Prostate gland (tissue), 2 donors: ENCODE results near the gene NAA38. TPM values are rescaled to one million over a fixed set of nuclear protein-coding genes. Genes with fewer than 3 reads are reported as not detected.
"Not testable (repeated sequence)": the region's sequence is repeated elsewhere in the genome, so short reads cannot be mapped to it uniquely, and the experiment has no call there.

Experiments used
- DNase-seq: peaks from one replicate; pipeline ENCODE4 v3.0.0-alpha.2; 2019; ENCODE audit warnings: low spot score
- H3K27ac ChIP-seq, 2 donors: fragments of 200-600 bp; sonication (generic); 2 replicates each; pipeline ENCODE4 v1.5.1; 2017 to 2019
- H3K27me3 ChIP-seq: fragments of 200-600 bp; sonication (generic); replicated peaks from 2 replicates; pipeline ENCODE4 v1.5.1; 2019; ENCODE audit not compliant: insufficient read depth
- H3K36me3 ChIP-seq, 2 donors: fragments of 200-600 bp; sonication (generic); 1 replicate in 1 of 2; 2 replicates in 1 of 2; pipeline versions ENCODE4 v1.5.1 to v1.8.1; 2017 to 2019
- H3K4me1 ChIP-seq: fragments of 200-600 bp; sonication (generic); replicated peaks from 2 replicates; pipeline ENCODE4 v1.5.1; 2019
- H3K4me3 ChIP-seq, 2 donors: fragments of 200-600 bp; sonication (generic); 2 replicates each; pipeline ENCODE4 v1.5.1; 2017 to 2019
- H3K9me3 ChIP-seq: fragments of 200-600 bp; sonication (generic); 2 replicates; pipeline ENCODE4 v1.5.1; 2017
- CTCF ChIP-seq, 4 experiments: fragments of 200-600 bp in 2 of 4; fragments of 450-650 bp in 2 of 4; sonication (generic) in 2 of 4; IDR thresholded peaks; 1 replicate in 3 of 4; 2 replicates in 1 of 4; pipeline ENCODE4 v1.5.1; 2016 to 2019; ENCODE audit warnings: antibody characterized with exemption in 4 of 4, mild to moderate bottlenecking in 2 of 4, moderate library complexity in 2 of 4
- POLR2A ChIP-seq: fragments of 450-650 bp; IDR thresholded peaks from one replicate; pipeline ENCODE4 v1.6.1; 2016; ENCODE audit warnings: antibody characterized with exemption, mild to moderate bottlenecking
- POLR2AphosphoS5 ChIP-seq: sonication (generic); formaldehyde crosslinking; IDR thresholded peaks from one replicate; pipeline ENCODE4 v1.6.1; 2017; ENCODE audit warnings: antibody characterized with exemption
- WGBS: methylation state at CpG from one replicate; pipeline ENCODE4 v1.1.5; 2018; 5-methylcytosine and 5-hydroxymethylcytosine counted together
- intact Hi-C: fragments of 100-400 bp; cut with DNase I; formaldehyde crosslinking; loops from one replicate; pipeline ENCODE4 v1.14.2; 2022
- small RNA-seq, 2 donors: library from RNA; depleted of rRNA; stranded (forward); fragments of <200 nt; gene quantifications; one replicate each; pipeline ENCODE3, GENCODE V24; 2016
- total RNA-seq, 2 donors: library from RNA; depleted of rRNA; stranded (reverse); fragments of >200 nt; gene quantifications; one replicate each; pipeline ENCODE4 v1.1.0, GENCODE V29; 2016

Gene NAA38
- total RNA-seq, 2 donors from 2014 or later = 74.6 to 163 TPM

- Histone ChIP-seq H3K36me3 (no peaks in the 10 kb centered on the region), H3K4me3 (no peak overlapping the region), H3K9me3 (no peaks in the 10 kb centered on the region), H3K4me1 (no peaks in the 10 kb centered on the region), H3K27me3 (no peaks in the 10 kb centered on the region), H3K27ac (no peak overlapping the region)
- intact Hi-C loops = no loop called here
- WGBS = 97% methylated on average over 5 of the region's 5 CpGs
- DNase-seq = no peak
- TF ChIP-seq POLR2AphosphoS5 (no peak), POLR2A (no peak), CTCF (IDR thresholded peaks at IDR 0.05) (no peak)
Measured at GRCh38 chr17:7814969-7815368, 42.4 kb downstream of the NAA38 start.

GRCh38 chr17:7811251-7811650, 46.1 kb downstream of the NAA38 start:
- Histone ChIP-seq H3K9me3 (no peaks in the 10 kb centered on the region), H3K27me3 (no peaks in the 10 kb centered on the region), H3K4me1 (no peaks in the 10 kb centered on the region), H3K36me3 (no peaks in the 10 kb centered on the region), H3K4me3 (no peak overlapping the region), H3K27ac (no peak overlapping the region)
- 84% methylated on average over 3 of the region's 3 CpGs for WGBS
- TF ChIP-seq CTCF (IDR thresholded peaks at IDR 0.05) = no peak
- intact Hi-C loops = no loop called here
- DNase-seq = no peak

GRCh38 chr17:7809791-7810343, 47.5 kb downstream of the NAA38 start:
- WGBS = 81% methylated on average over 9 of the region's 9 CpGs
- H3K27ac ChIP-seq, DNase-seq, H3K4me1 ChIP-seq, H3K9me3 ChIP-seq, H3K4me3 ChIP-seq, intact Hi-C loops, H3K36me3 ChIP-seq, H3K27me3 ChIP-seq: not testable (repeated sequence)

- intact Hi-C loops = no loop called here
- WGBS = 70% methylated on average over 11 of the region's 11 CpGs
- no peak overlapping the region for H3K4me3 ChIP-seq
- DNase-seq = no peak
- no peak overlapping the region for H3K27ac ChIP-seq
- TF ChIP-seq POLR2A = no peak
- TF ChIP-seq POLR2AphosphoS5 = no peak
- no peaks in the 10 kb centered on the region for H3K9me3 ChIP-seq
- no peaks in the 10 kb centered on the region for H3K36me3 ChIP-seq
- H3K4me1 ChIP-seq = no peaks in the 10 kb centered on the region
- H3K27me3 ChIP-seq = no peaks in the 10 kb centered on the region
Measured at GRCh38 chr17:7809086-7809790, 48.1 kb downstream of the NAA38 start.

GRCh38 chr17:7807206-7807605, 50.2 kb downstream of the NAA38 start:
- TF ChIP-seq POLR2A (no peak), POLR2AphosphoS5 (no peak), CTCF (IDR thresholded peaks at IDR 0.05) (no peak)
- Histone ChIP-seq H3K27ac (no peak overlapping the region), H3K36me3 (no peaks in the 10 kb centered on the region), H3K9me3 (no peaks in the 10 kb centered on the region), H3K4me1 (no peaks in the 10 kb centered on the region), H3K4me3 (no peak overlapping the region), H3K27me3 (no peaks in the 10 kb centered on the region)
- intact Hi-C loops = no loop called here
- WGBS = 90% methylated on average over 21 of the region's 21 CpGs
- no peak for DNase-seq

Small RNA genes within 50 kb of the gene (small RNA-seq; reads per million reads assigned to genes)
- gene SCARNA21 = 1.8 to 3.1 reads per million in 2 donors

Other genes with a start within 250 kb of the NAA38 start
- gene FXR2, start 242.7 kb downstream of the NAA38 start, total RNA-seq = 10 to 100 TPM; 27.1 to 51.4 TPM
- 100 to 1,000 TPM in 1 of 2 donors, 10 to 100 TPM in 1; 83.3 to 139 TPM for gene SAT2, start 229.7 kb downstream of the NAA38 start, total RNA-seq
- 1 to 10 TPM in 1 of 2 donors, not detected in 1; 2.1 TPM for gene SHBG, start 227.4 kb downstream of the NAA38 start, total RNA-seq
- gene ATP1B2, start 206.6 kb downstream of the NAA38 start, total RNA-seq = 10 to 100 TPM in 1 of 2 donors, under 1 TPM in 1; 0.82 to 11.7 TPM
- gene TP53, start 170.1 kb downstream of the NAA38 start, total RNA-seq = 10 to 100 TPM; 52.3 to 65.0 TPM
- gene WRAP53, start 169.1 kb downstream of the NAA38 start, total RNA-seq = 1 to 10 TPM; 8.6 to 9.4 TPM
- 1 to 10 TPM; 3.0 to 5.5 TPM for gene EFNB3, start 152.4 kb downstream of the NAA38 start, total RNA-seq
- gene DNAH2, start 139.8 kb downstream of the NAA38 start, total RNA-seq = 1 to 10 TPM in 1 of 2 donors, under 1 TPM in 1; 0.09 to 4.9 TPM
- gene KDM6B, start 23.3 kb downstream of the NAA38 start, total RNA-seq = 10 to 100 TPM; 12.7 to 30.2 TPM
- 10 to 100 TPM; 11.1 to 15.7 TPM for gene TMEM88, start 2.5 kb downstream of the NAA38 start, total RNA-seq
- gene CYB5D1, start 444 bp upstream of the NAA38 start, total RNA-seq = 10 to 100 TPM in 1 of 2 donors, 1 to 10 TPM in 1; 5.7 to 20.8 TPM
- gene CHD3, start 31.2 kb upstream of the NAA38 start, total RNA-seq = 100 to 1,000 TPM; 166 to 196 TPM
- gene RNF227, start 58.7 kb upstream of the NAA38 start, total RNA-seq = 10 to 100 TPM in 1 of 2 donors, 1 to 10 TPM in 1; 7.8 to 32.4 TPM
- gene KCNAB3, start 72.3 kb upstream of the NAA38 start, total RNA-seq = 1 to 10 TPM; 1.2 to 4.5 TPM
- 10 to 100 TPM; 57.9 to 70.9 TPM for gene TRAPPC1, start 74.4 kb upstream of the NAA38 start, total RNA-seq
- 10 to 100 TPM; 25.2 to 42.0 TPM for gene CNTROB, start 74.6 kb upstream of the NAA38 start, total RNA-seq
- 1 to 10 TPM in 1 of 2 donors, not detected in 1; 1.8 TPM for gene GUCY2D, start 145.1 kb upstream of the NAA38 start, total RNA-seq
- gene ALOX15B, start 181.5 kb upstream of the NAA38 start, total RNA-seq = 100 to 1,000 TPM in 1 of 2 donors, 10 to 100 TPM in 1; 52.1 to 108 TPM
- under 1 TPM; 0.18 to 0.40 TPM for gene ALOX12B, start 230.2 kb upstream of the NAA38 start, total RNA-seq